Panc1 (cell line): ENCODE data around the gene RPL36. TPM values are rescaled to one million over a fixed set of nuclear protein-coding genes. Genes with fewer than 3 reads are reported as not detected.

Experiments used
- ATAC-seq: fragments of 200-7000 bp; cut with Tn5 transposase; 2 replicates; pipeline ENCODE4 v1.9.1; 2020; ENCODE audit warnings: mild to moderate bottlenecking, moderate library complexity
- BruUV-seq: library from RNA; stranded (reverse); fragments of 400-500 nt; replicated peaks from 2 replicates; lab custom pipeline; 2021; lab: Mats Ljungman, UMichigan
- CTCF ChIA-PET: fragments of 300-600 bp; sonication (Branson Sonifier 250); formaldehyde crosslinking; loops from one replicate; lab custom pipeline; 2022; ENCODE audit warnings: antibody characterized with exemption; lab: Charles Lee
- POLR2A ChIA-PET: fragments of 300-600 bp; sonication (Branson Sonifier 250); formaldehyde crosslinking; loops from one replicate; lab custom pipeline; 2022; ENCODE audit warnings: antibody characterized with exemption; lab: Charles Lee
- DNase-seq: peaks from one replicate; pipeline ENCODE4 v3.0.0-alpha.2; 2010; ENCODE audit warnings: low read depth, low spot score
- H3K27ac ChIP-seq: 2 replicates; pipeline ENCODE4 v1.5.1; 2011; ENCODE audit warnings: mild to moderate bottlenecking, low read length, inconsistent platforms
- H3K27me3 ChIP-seq: fragments of 200-500 bp; sonication (Bioruptor generic); 2 replicates; pipeline ENCODE4 v1.6.0; 2014; ENCODE audit warnings: low read length, inconsistent platforms; ENCODE audit not compliant: control insufficient read depth, insufficient read depth
- H3K36me3 ChIP-seq: fragments of 200-500 bp; sonication (Bioruptor generic); 2 replicates; pipeline ENCODE4 v1.5.1; 2014; ENCODE audit warnings: inconsistent platforms, mild to moderate bottlenecking, low read length, moderate library complexity; ENCODE audit not compliant: control insufficient read depth, insufficient read depth
- H3K4me1 ChIP-seq: 2 replicates; pipeline ENCODE4 v1.5.1; 2011; ENCODE audit warnings: inconsistent platforms, mild to moderate bottlenecking, low read length, moderate library complexity; ENCODE audit not compliant: control insufficient read depth, insufficient read depth
- H3K4me3 ChIP-seq, 2 experiments: 2 replicates each; pipeline ENCODE4 v1.5.1; 2011 to 2012; ENCODE audit warnings: low read depth in 2 of 2, low read length in 2 of 2, mild to moderate bottlenecking in 2 of 2, inconsistent platforms in 1 of 2, moderate library complexity in 1 of 2
- H3K9me3 ChIP-seq: fragments of 200-500 bp; sonication (Bioruptor generic); 2 replicates; pipeline ENCODE4 v1.5.1; 2014; ENCODE audit warnings: low read depth, mild to moderate bottlenecking, inconsistent platforms, low read length, moderate library complexity; ENCODE audit not compliant: control insufficient read depth, insufficient read depth
- CTCF ChIP-seq: fragments of 450-650 bp; IDR thresholded peaks from 2 replicates; pipeline ENCODE4 v1.5.1; 2017; ENCODE audit warnings: mild to moderate bottlenecking
- POLR2AphosphoS5 ChIP-seq: IDR thresholded peaks from 2 replicates; pipeline ENCODE4 v1.6.1; 2012; ENCODE audit warnings: mild to moderate bottlenecking, low read depth, low read length, moderate library complexity
- SIN3A ChIP-seq: IDR thresholded peaks from 2 replicates; pipeline ENCODE4 v1.6.1; 2012; ENCODE audit warnings: low read depth, mild to moderate bottlenecking, low read length, moderate library complexity, borderline replicate concordance; ENCODE audit not compliant: insufficient read depth
- TCF7L2 ChIP-seq: IDR thresholded peaks from 2 replicates; pipeline ENCODE4 v1.6.1; 2011; ENCODE audit warnings: mild to moderate bottlenecking, low read depth, low read length, inconsistent platforms
- in situ Hi-C: cut with HindIII; loops from 2 replicates; pipeline ENCODE4 v1.10.0; 2016; ENCODE audit warnings: low sequenced_read_pairs, low pct_unique_long_range_greater_than_20kb
- intact Hi-C: fragments of 100-400 bp; cut with micrococcal nuclease; formaldehyde crosslinking; loops from one replicate; pipeline ENCODE4 v1.10.0; 2022; ENCODE audit not compliant: unreplicated experiment
- total RNA-seq: library from RNA; stranded (reverse); gene quantifications from one replicate; pipeline ENCODE4 v1.2.1, GENCODE V29; 2021; ENCODE audit not compliant: unreplicated experiment
- TF ChIP-seq, protein P1 (sequence below), 2 experiments: IDR thresholded peaks; 2 replicates each; pipeline ENCODE4 v1.6.1; 2011 to 2012; ENCODE audit warnings: low read depth in 2 of 2, control low read depth in 1 of 2, low read length in 1 of 2, mild to moderate bottlenecking in 1 of 2, moderate library complexity in 1 of 2; ENCODE audit not compliant: insufficient read depth in 1 of 2

Gene RPL36
- total RNA-seq, 1 experiment from 2014 or later: 465 TPM

DNA sequence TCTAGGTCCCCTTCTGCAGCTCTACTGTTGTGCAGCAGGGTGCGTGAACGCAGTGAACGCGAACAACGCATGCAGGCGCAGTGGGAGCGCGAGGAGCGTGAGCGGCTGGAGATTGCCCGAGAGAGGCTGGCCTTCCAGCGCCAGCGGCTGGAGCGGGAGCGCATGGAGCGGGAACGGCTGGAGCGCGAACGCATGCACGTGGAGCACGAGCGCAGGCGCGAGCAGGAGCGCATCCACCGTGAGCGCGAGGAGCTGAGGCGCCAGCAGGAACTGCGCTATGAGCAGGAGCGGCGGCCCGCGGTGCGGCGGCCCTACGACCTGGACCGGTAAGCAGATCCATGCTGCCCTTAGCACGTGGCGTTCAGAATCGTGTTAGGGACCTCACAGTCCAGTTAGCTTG lies 28.6 kb upstream of the RPL36 start:
- ChIA-PET CTCF (no interaction called here), POLR2A (no interaction called here)
- no peaks in the 10 kb centered on the region for H3K4me1 ChIP-seq
- no TSS peak for BruUV-seq
- H3K4me3 ChIP-seq: no peak overlapping the region
- no peaks in the 10 kb centered on the region for H3K9me3 ChIP-seq
- intact Hi-C loops: no loop called here
- DNase-seq (no peak), ATAC-seq (no peak)
- H3K27ac ChIP-seq: no peak overlapping the region
- no peak for TF ChIP-seq CTCF
- no peak for TF ChIP-seq SIN3A
- TF ChIP-seq POLR2AphosphoS5: no peak
- TF ChIP-seq TCF7L2: no peak
- peaks cover 15% of the 10 kb centered on the region for H3K36me3 ChIP-seq
- H3K27me3 ChIP-seq: no peaks in the 10 kb centered on the region
- in situ Hi-C loops: no loop called here

DNA sequence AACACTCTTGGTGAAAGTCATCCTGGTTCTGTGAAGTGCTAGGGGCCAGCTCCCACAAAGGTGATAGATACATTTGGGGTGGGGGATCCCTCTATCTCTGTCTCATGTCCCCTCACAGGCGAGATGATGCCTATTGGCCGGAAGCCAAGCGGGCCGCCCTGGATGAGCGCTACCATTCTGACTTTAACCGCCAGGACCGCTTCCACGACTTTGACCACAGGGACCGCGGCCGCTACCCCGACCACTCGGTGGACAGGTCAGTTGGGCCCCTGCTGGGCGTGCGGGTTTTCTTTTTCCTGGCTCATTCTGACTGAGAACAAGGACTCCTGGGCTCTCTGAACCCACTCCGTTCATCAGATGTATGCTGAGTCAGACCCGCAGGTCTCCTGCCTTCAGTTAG lies 26.2 kb upstream of the RPL36 start:
- CTCF ChIA-PET: no interaction called here
- intact Hi-C loops: no loop called here
- H3K4me3 ChIP-seq: no peak overlapping the region
- BruUV-seq: no TSS peak
- DNase-seq (no peak), ATAC-seq (no peak)
- H3K36me3 ChIP-seq: peaks cover 12% of the 10 kb centered on the region
- POLR2A ChIA-PET: no interaction called here
- H3K27me3 ChIP-seq: no peaks in the 10 kb centered on the region
- H3K27ac ChIP-seq: no peak overlapping the region
- no peak for TF ChIP-seq SIN3A
- no peak for TF ChIP-seq CTCF
- no peak for TF ChIP-seq TCF7L2
- TF ChIP-seq POLR2AphosphoS5: no peak
- TF ChIP-seq, protein P1, sequence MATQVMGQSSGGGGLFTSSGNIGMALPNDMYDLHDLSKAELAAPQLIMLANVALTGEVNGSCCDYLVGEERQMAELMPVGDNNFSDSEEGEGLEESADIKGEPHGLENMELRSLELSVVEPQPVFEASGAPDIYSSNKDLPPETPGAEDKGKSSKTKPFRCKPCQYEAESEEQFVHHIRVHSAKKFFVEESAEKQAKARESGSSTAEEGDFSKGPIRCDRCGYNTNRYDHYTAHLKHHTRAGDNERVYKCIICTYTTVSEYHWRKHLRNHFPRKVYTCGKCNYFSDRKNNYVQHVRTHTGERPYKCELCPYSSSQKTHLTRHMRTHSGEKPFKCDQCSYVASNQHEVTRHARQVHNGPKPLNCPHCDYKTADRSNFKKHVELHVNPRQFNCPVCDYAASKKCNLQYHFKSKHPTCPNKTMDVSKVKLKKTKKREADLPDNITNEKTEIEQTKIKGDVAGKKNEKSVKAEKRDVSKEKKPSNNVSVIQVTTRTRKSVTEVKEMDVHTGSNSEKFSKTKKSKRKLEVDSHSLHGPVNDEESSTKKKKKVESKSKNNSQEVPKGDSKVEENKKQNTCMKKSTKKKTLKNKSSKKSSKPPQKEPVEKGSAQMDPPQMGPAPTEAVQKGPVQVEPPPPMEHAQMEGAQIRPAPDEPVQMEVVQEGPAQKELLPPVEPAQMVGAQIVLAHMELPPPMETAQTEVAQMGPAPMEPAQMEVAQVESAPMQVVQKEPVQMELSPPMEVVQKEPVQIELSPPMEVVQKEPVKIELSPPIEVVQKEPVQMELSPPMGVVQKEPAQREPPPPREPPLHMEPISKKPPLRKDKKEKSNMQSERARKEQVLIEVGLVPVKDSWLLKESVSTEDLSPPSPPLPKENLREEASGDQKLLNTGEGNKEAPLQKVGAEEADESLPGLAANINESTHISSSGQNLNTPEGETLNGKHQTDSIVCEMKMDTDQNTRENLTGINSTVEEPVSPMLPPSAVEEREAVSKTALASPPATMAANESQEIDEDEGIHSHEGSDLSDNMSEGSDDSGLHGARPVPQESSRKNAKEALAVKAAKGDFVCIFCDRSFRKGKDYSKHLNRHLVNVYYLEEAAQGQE (IDR thresholded peaks at IDR 0.05; ENCODE audit: insufficient read depth in 1 of 2, low read depth in 2 of 2, low read length in 1 of 2): no peak
- in situ Hi-C loops: no loop called here
- H3K4me1 ChIP-seq: no peaks in the 10 kb centered on the region
- H3K9me3 ChIP-seq: no peaks in the 10 kb centered on the region
